Measurements from ENCODE around the gene VPS13A. TPM values are rescaled to one million over a fixed set of nuclear protein-coding genes. Genes with fewer than 3 reads are reported as not detected.

Gene VPS13A
- total and polyA plus RNA-seq, 2 experiments from 2014 or later = 13.2 to 65.6 TPM

GRCh38 chr9:77284616-77285015 is 107.3 kb downstream of the VPS13A start:
- Histone ChIP-seq H3K79me2 (no peaks in the 10 kb centered on the region), H4K20me1 (ENCODE audit: insufficient read depth, poor library complexity, severe bottlenecking) (no peaks in the 10 kb centered on the region), H3K9me2 (replicated peaks; ENCODE audit: insufficient read depth) (no peaks in the 10 kb centered on the region), H3K27ac (peak overlapping the region; percentile 11), H3K27me3 (no peaks in the 10 kb centered on the region), H2AFZ (no peak overlapping the region), H3K4me1 (ENCODE audit: insufficient read depth) (no peaks in the 10 kb centered on the region), H3K36me3 (replicated peaks; ENCODE audit: insufficient read depth, low read depth) (no peaks in the 10 kb centered on the region), H3K9me3 (ENCODE audit: low read depth) (peaks cover 6% of the 10 kb centered on the region), H3K4me3 (no peak overlapping the region), H3K4me2 (no peak overlapping the region)
- no peak for TF ChIP-seq CTCF (IDR thresholded peaks at IDR 0.05; ENCODE audit: poor library complexity)
- no peak for TF ChIP-seq EZH2phosphoT487 (IDR thresholded peaks at IDR 0.05; ENCODE audit: low read depth, severe bottlenecking, unreplicated experiment)
- TF ChIP-seq EZH2 (IDR thresholded peaks at IDR 0.05; ENCODE audit: borderline replicate concordance) = no peak
- no peak for DNase-seq (ENCODE audit: low spot score)
- 94% methylated on average over 7 of the region's 7 CpGs for WGBS (ENCODE audit: low lambda C conversion rate, missing lambda C conversion rate)

GRCh38 chr9:77290373-77290772 is 113.0 kb downstream of the VPS13A start:
- H3K9me3 ChIP-seq (ENCODE audit: low read depth) = peaks cover 6% of the 10 kb centered on the region
- H3K9me2 ChIP-seq (replicated peaks; ENCODE audit: insufficient read depth) = no peaks in the 10 kb centered on the region
- no peak overlapping the region for H3K4me2 ChIP-seq
- no peak for TF ChIP-seq EZH2 (IDR thresholded peaks at IDR 0.05; ENCODE audit: borderline replicate concordance)
- no peak for TF ChIP-seq EZH2phosphoT487 (IDR thresholded peaks at IDR 0.05; ENCODE audit: low read depth, severe bottlenecking, unreplicated experiment)
- TF ChIP-seq CTCF (IDR thresholded peaks at IDR 0.05; ENCODE audit: poor library complexity) = no peak
- DNase-seq (ENCODE audit: low spot score) = no peak
- H3K79me2 ChIP-seq = no peaks in the 10 kb centered on the region
- H2AFZ ChIP-seq = no peak overlapping the region
- H3K36me3 ChIP-seq (replicated peaks; ENCODE audit: insufficient read depth, low read depth) = no peaks in the 10 kb centered on the region
- no peaks in the 10 kb centered on the region for H4K20me1 ChIP-seq (ENCODE audit: insufficient read depth, poor library complexity, severe bottlenecking)
- no peak overlapping the region for H3K4me3 ChIP-seq
- H3K27me3 ChIP-seq = no peaks in the 10 kb centered on the region
- no peaks in the 10 kb centered on the region for H3K4me1 ChIP-seq (ENCODE audit: insufficient read depth)
- no peak overlapping the region for H3K27ac ChIP-seq

- H3K27me3 ChIP-seq = no peaks in the 10 kb centered on the region
- H4K20me1 ChIP-seq (ENCODE audit: insufficient read depth, poor library complexity, severe bottlenecking) = no peaks in the 10 kb centered on the region
- DNase-seq (ENCODE audit: low spot score) = peak; percentile 5
- no peak overlapping the region for H3K27ac ChIP-seq
- peaks cover 6% of the 10 kb centered on the region for H3K9me3 ChIP-seq (ENCODE audit: low read depth)
- no peaks in the 10 kb centered on the region for H3K79me2 ChIP-seq
- no peaks in the 10 kb centered on the region for H3K36me3 ChIP-seq (replicated peaks; ENCODE audit: insufficient read depth, low read depth)
- no peak overlapping the region for H3K4me2 ChIP-seq
- no peak overlapping the region for H2AFZ ChIP-seq
- peak; percentile 24 for TF ChIP-seq CTCF (IDR thresholded peaks at IDR 0.05; ENCODE audit: poor library complexity)
- no peak for TF ChIP-seq EZH2phosphoT487 (IDR thresholded peaks at IDR 0.05; ENCODE audit: low read depth, severe bottlenecking, unreplicated experiment)
- no peak for TF ChIP-seq EZH2 (IDR thresholded peaks at IDR 0.05; ENCODE audit: borderline replicate concordance)
- no peak overlapping the region for H3K4me3 ChIP-seq
- H3K4me1 ChIP-seq (ENCODE audit: insufficient read depth) = no peaks in the 10 kb centered on the region
- WGBS (ENCODE audit: low lambda C conversion rate, missing lambda C conversion rate) = 67% methylated on average over 1 of the region's 1 CpG
- H3K9me2 ChIP-seq (replicated peaks; ENCODE audit: insufficient read depth) = no peaks in the 10 kb centered on the region
These were observed 114.4 kb downstream of the VPS13A start for GRCh38 chr9:77291714-77292113.

- no peak for DNase-seq (ENCODE audit: low spot score)
- Histone ChIP-seq H3K4me3 (no peak overlapping the region), H4K20me1 (ENCODE audit: insufficient read depth, poor library complexity, severe bottlenecking) (no peaks in the 10 kb centered on the region), H3K4me2 (no peak overlapping the region), H3K27ac (no peak overlapping the region), H3K79me2 (no peaks in the 10 kb centered on the region), H3K9me2 (replicated peaks; ENCODE audit: insufficient read depth) (no peaks in the 10 kb centered on the region), H3K9me3 (ENCODE audit: low read depth) (peaks cover under 1% of the 10 kb centered on the region), H3K27me3 (no peaks in the 10 kb centered on the region), H3K4me1 (ENCODE audit: insufficient read depth) (no peaks in the 10 kb centered on the region), H3K36me3 (replicated peaks; ENCODE audit: insufficient read depth, low read depth) (no peaks in the 10 kb centered on the region), H2AFZ (no peak overlapping the region)
- TF ChIP-seq CTCF (IDR thresholded peaks at IDR 0.05; ENCODE audit: poor library complexity) = no peak
- no peak for TF ChIP-seq EZH2phosphoT487 (IDR thresholded peaks at IDR 0.05; ENCODE audit: low read depth, severe bottlenecking, unreplicated experiment)
- TF ChIP-seq EZH2 (IDR thresholded peaks at IDR 0.05; ENCODE audit: borderline replicate concordance) = no peak
- 93% methylated on average over 6 of the region's 6 CpGs for WGBS (ENCODE audit: low lambda C conversion rate, missing lambda C conversion rate)
These were observed 116.6 kb downstream of the VPS13A start for GRCh38 chr9:77293949-77294348.
